Transverse colon (tissue), 4 donors: ENCODE data around the gene FARP1. TPM values are rescaled to one million over a fixed set of nuclear protein-coding genes. Genes with fewer than 3 reads are reported as not detected.

ENCODE experiments used
- DNase-seq: peaks from one replicate; pipeline ENCODE4 v3.0.0-alpha.2; 2019
- H3K27ac ChIP-seq, 4 donors: fragments of 200-600 bp; sonication (generic); 2 replicates each; pipeline ENCODE4 v1.5.1; 2016 to 2018; ENCODE audit warnings: inconsistent platforms in 4 of 4
- H3K27me3 ChIP-seq: fragments of 200-600 bp; sonication (generic); 2 replicates; pipeline ENCODE4 v1.5.1; 2017; ENCODE audit warnings: inconsistent platforms
- H3K36me3 ChIP-seq, 4 donors: fragments of 200-600 bp; sonication (generic); 2 replicates each; pipeline ENCODE4 v1.5.1; 2017 to 2019; ENCODE audit warnings: inconsistent platforms in 4 of 4
- H3K4me1 ChIP-seq, 4 donors: fragments of 200-600 bp; sonication (generic); 2 replicates each; pipeline ENCODE4 v1.5.1; 2017 to 2020; ENCODE audit warnings: inconsistent platforms in 4 of 4
- H3K4me3 ChIP-seq, 4 donors: fragments of 200-600 bp; sonication (generic); 1 replicate in 1 of 4; 2 replicates in 3 of 4; pipeline versions ENCODE4 v1.5.1 to v1.6.1; 2017 to 2019; ENCODE audit warnings: inconsistent platforms in 4 of 4
- H3K9me3 ChIP-seq, 2 donors: fragments of 200-600 bp; sonication (generic); 2 replicates each; pipeline ENCODE4 v1.5.1; 2017 to 2019; ENCODE audit warnings: inconsistent platforms in 2 of 2
- EP300 ChIP-seq: sonication (generic); formaldehyde crosslinking; IDR thresholded peaks from one replicate; pipeline ENCODE4 v1.6.1; 2017; ENCODE audit warnings: antibody characterized with exemption, low read depth
- POLR2A ChIP-seq: fragments of 450-650 bp; IDR thresholded peaks from one replicate; pipeline ENCODE4 v1.6.1; 2016; ENCODE audit warnings: antibody characterized with exemption, mild to moderate bottlenecking, moderate library complexity
- POLR2AphosphoS5 ChIP-seq, 3 donors: sonication (generic); formaldehyde crosslinking; IDR thresholded peaks; one replicate each; pipeline ENCODE4 v1.6.1; 2016; ENCODE audit warnings: antibody characterized with exemption in 3 of 3
- WGBS, 2 donors: methylation state at CpG; one replicate each; pipeline ENCODE4 v1.1.5; 2018; ENCODE audit warnings: low coverage in 1 of 2; 5-methylcytosine and 5-hydroxymethylcytosine counted together
- in situ Hi-C, 4 donors: fragments of 200-750 bp; cut with MboI; loops; one replicate each; pipeline versions ENCODE4 v1.15.0 to v1.15.1; 2017; ENCODE audit warnings: low sequenced_read_pairs in 3 of 4, low pct_ligation_motif_present in 1 of 4, low pct_unique_long_range_greater_than_20kb in 1 of 4
- intact Hi-C: fragments of 100-400 bp; cut with DNase I; formaldehyde crosslinking; loops from one replicate; pipeline ENCODE4 v1.15.1; 2023; ENCODE audit warnings: low total_unique reads
- total RNA-seq, 4 donors: library from RNA; depleted of rRNA; stranded (reverse); fragments of >200 nt; gene quantifications; one replicate each; pipeline ENCODE4 v1.1.0, GENCODE V29; 2016
- TF ChIP-seq, protein P1 (sequence below), 5 experiments: fragments of 200-600 bp in 3 of 5; fragments of 450-650 bp in 2 of 5; sonication (generic) in 3 of 5; IDR thresholded peaks; 1 replicate in 2 of 5; 2 replicates in 3 of 5; pipeline ENCODE4 v1.5.1; 2016 to 2017; ENCODE audit warnings: antibody characterized with exemption in 5 of 5, inconsistent platforms in 3 of 5, mild to moderate bottlenecking in 2 of 5, moderate library complexity in 1 of 5

FARP1 gene
- total RNA-seq, 4 donors from 2014 or later = 32.8 to 41.8 (median 38.3) TPM

DNA sequence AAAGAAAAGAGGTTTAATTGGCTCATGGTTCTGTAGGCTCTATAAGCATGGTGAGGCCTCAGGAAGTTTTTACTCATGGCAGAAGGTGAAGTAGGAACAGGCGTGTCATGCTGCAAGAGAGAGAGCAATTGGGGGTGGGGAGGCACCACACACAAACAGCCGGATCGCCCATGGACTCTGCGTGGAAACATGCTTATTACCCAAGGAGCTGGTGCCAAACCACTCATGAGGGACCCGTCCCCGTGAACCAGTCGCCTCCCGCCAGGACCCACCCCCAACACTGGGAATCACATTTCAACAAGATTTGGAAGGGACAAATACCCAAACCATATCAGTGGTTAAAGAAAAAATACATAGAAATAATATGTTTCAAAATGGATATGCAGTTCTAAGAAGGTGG is 208.7 kb downstream of the FARP1 start:
- no peak overlapping the region for H3K27ac ChIP-seq
- H3K4me3 ChIP-seq = no peak overlapping the region
- in situ Hi-C loops (no loop called here), intact Hi-C loops (no loop called here)
- H3K9me3 ChIP-seq = no peaks in the 10 kb centered on the region
- H3K27me3 ChIP-seq = no peaks in the 10 kb centered on the region
- no peak for TF ChIP-seq POLR2AphosphoS5 (IDR thresholded peaks at IDR 0.05)
- peaks cover 0 to 6% (median 2%) of the 10 kb centered on the region in 4 donors for H3K4me1 ChIP-seq
- WGBS, 2 donors = 88% methylated on average over 8 of the region's 8 CpGs; no CpG with 5 or more reads in 1 of the 2 donors
- DNase-seq = no peak
- H3K36me3 ChIP-seq = no peaks in the 10 kb centered on the region

DNA sequence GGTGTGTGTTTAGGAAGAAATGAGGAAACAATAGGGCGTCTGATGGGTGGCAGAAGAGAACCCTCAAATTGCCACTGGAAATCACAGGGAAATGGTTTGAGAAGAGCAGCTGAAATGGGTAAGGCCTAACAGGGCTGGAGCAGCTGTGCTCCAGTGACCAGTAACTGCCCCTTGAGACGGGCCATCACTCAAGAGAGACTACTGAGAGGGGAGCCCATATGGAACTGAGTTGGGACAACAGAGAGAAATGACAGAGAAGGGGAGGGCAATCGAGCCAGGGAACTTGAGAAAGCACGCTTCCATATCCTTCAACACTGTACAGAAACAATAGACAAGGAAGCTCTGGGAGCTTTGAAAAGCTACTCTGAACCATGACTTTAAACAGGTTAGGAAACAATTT is 209.3 kb downstream of the FARP1 start:
- no peak for TF ChIP-seq EP300
- TF ChIP-seq POLR2AphosphoS5 (IDR thresholded peaks at IDR 0.05) = no peak
- no peak for TF ChIP-seq POLR2A
- TF ChIP-seq, protein P1, sequence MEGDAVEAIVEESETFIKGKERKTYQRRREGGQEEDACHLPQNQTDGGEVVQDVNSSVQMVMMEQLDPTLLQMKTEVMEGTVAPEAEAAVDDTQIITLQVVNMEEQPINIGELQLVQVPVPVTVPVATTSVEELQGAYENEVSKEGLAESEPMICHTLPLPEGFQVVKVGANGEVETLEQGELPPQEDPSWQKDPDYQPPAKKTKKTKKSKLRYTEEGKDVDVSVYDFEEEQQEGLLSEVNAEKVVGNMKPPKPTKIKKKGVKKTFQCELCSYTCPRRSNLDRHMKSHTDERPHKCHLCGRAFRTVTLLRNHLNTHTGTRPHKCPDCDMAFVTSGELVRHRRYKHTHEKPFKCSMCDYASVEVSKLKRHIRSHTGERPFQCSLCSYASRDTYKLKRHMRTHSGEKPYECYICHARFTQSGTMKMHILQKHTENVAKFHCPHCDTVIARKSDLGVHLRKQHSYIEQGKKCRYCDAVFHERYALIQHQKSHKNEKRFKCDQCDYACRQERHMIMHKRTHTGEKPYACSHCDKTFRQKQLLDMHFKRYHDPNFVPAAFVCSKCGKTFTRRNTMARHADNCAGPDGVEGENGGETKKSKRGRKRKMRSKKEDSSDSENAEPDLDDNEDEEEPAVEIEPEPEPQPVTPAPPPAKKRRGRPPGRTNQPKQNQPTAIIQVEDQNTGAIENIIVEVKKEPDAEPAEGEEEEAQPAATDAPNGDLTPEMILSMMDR (IDR thresholded peaks at IDR 0.05) = no peak
- in situ Hi-C loops = no loop called here
- intact Hi-C loops = no loop called here
- H3K36me3 ChIP-seq = no peaks in the 10 kb centered on the region
- H3K4me1 ChIP-seq = peaks cover 0 to 6% (median 2%) of the 10 kb centered on the region in 4 donors
- no peak overlapping the region for H3K27ac ChIP-seq
- H3K4me3 ChIP-seq = no peak overlapping the region
- H3K27me3 ChIP-seq = no peaks in the 10 kb centered on the region
- no peaks in the 10 kb centered on the region for H3K9me3 ChIP-seq
- no peak for DNase-seq
- WGBS, 2 donors = 69 to 86% methylated on average over 2 to 4 of the region's 4 CpGs

DNA sequence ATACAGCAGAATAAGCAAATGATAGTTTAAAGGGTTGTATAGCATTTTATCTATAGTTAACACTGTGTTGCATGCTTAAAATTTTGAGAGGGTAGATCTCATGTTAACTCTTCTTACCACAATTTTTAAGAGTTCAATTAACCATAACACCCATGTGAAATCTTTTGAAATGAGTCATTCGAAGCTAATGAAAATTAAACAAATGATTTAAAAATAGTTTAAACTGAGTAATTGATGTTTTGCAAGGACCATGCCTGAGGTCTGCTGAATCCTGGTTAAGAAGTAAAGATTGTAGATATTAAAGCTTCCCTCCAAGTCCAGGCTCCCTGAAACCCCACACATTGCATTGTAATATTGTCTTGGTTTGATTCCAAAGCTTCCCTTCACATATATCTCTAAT is 210.9 kb downstream of the FARP1 start:
- no peaks in the 10 kb centered on the region for H3K4me1 ChIP-seq
- no peaks in the 10 kb centered on the region for H3K27me3 ChIP-seq
- intact Hi-C loops = no loop called here
- H3K4me3 ChIP-seq = no peak overlapping the region
- in situ Hi-C loops = no loop called here
- no peaks in the 10 kb centered on the region for H3K9me3 ChIP-seq
- TF ChIP-seq POLR2AphosphoS5 (IDR thresholded peaks at IDR 0.05) (no peak), EP300 (no peak), POLR2A (no peak)
- TF ChIP-seq, protein P1 (IDR thresholded peaks at IDR 0.05) = no peak
- no peak for DNase-seq
- no peaks in the 10 kb centered on the region for H3K36me3 ChIP-seq
- no peak overlapping the region for H3K27ac ChIP-seq
- 68 to 78% methylated on average over 1 of the region's 1 CpG for WGBS, 2 donors

DNA sequence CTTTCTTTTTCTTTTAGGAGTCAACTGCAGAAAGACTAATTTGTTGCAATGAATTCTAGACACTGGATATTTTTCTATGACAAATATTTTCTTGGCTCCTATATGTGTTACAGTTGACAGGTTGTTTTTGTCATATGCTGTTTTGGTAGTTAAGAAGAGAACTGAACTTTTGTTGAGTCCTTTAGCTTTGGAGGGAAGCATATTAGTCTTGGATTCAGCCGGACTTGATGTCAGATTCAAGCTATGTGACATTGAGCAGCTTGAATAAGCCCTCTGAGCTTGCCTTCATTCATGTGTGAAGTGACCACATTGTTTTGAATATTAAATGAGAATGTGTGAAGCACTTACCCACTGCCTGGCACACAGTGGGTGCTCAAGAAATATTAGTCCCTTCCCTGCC is 216.0 kb downstream of the FARP1 start:
- in situ Hi-C loops = no loop called here
- TF ChIP-seq POLR2A = no peak
- Histone ChIP-seq H3K9me3 (no peaks in the 10 kb centered on the region), H3K4me3 (no peak overlapping the region), H3K36me3 (no peaks in the 10 kb centered on the region), H3K4me1 (no peaks in the 10 kb centered on the region), H3K27me3 (no peaks in the 10 kb centered on the region), H3K27ac (no peak overlapping the region)
- 74 to 100% methylated on average over 1 of the region's 1 CpG for WGBS, 2 donors
- DNase-seq = no peak
- intact Hi-C loops = no loop called here

DNA sequence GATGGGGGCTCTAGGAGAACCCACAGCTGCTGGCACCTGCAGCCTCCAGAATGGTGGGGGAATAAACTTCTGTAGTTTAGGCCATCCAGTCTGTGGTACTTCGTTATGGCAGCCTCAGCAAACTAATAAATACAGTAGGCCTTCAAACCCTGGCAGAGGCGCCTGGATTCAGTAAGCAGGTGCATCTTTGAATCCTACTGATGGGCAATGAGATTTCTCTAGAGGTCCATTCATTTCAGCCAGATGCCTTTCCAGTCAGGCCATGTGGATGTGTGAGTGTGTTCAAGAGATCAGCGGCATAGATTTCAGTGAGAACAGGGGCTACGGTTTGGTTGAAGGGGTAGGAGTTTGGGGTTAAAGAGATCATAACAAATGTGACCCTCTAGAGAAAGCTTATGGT is 217.7 kb downstream of the FARP1 start:
- Histone ChIP-seq H3K27me3 (no peaks in the 10 kb centered on the region), H3K4me1 (no peaks in the 10 kb centered on the region), H3K4me3 (no peak overlapping the region), H3K9me3 (no peaks in the 10 kb centered on the region), H3K27ac (no peak overlapping the region), H3K36me3 (no peaks in the 10 kb centered on the region)
- intact Hi-C loops (no loop called here), in situ Hi-C loops (no loop called here)
- TF ChIP-seq POLR2AphosphoS5 (IDR thresholded peaks at IDR 0.05) (no peak), EP300 (no peak), POLR2A (no peak)
- TF ChIP-seq, protein P1 (IDR thresholded peaks at IDR 0.05) = no peak
- WGBS, 2 donors = 86% methylated on average over 4 of the region's 4 CpGs; no CpG with 5 or more reads in 1 of the 2 donors
- no peak for DNase-seq
